Skeletal muscle satellite cell (primary cell): ENCODE measurements around the gene APCDD1L.
"Not testable (repeated sequence)": the region's sequence is repeated elsewhere in the genome, so short reads cannot be mapped to it uniquely, and the experiment has no call there.

Source experiments
- H3K27me3 ChIP-seq: 2 replicates; pipeline ENCODE4 v1.7.0; 2013; ENCODE audit warnings: low read length; ENCODE audit not compliant: control insufficient read depth, insufficient read depth
- H3K36me3 ChIP-seq: 2 replicates; pipeline ENCODE4 v1.7.0; 2013; ENCODE audit warnings: mild to moderate bottlenecking, control low read depth, low read length; ENCODE audit not compliant: insufficient read depth
- H3K4me1 ChIP-seq: 2 replicates; pipeline ENCODE4 v1.7.0; 2013; ENCODE audit warnings: low read length; ENCODE audit not compliant: control insufficient read depth, insufficient read depth
- H3K4me2 ChIP-seq: 2 replicates; pipeline ENCODE4 v1.7.0; 2013; ENCODE audit warnings: mild to moderate bottlenecking, low read length
- H3K4me3 ChIP-seq: 2 replicates; pipeline ENCODE4 v1.7.0; 2013; ENCODE audit warnings: low read length
- H3K9ac ChIP-seq: 2 replicates; pipeline ENCODE4 v1.7.0; 2013; ENCODE audit warnings: mild to moderate bottlenecking, low read depth, low read length, moderate library complexity
- H3K9me3 ChIP-seq: replicated peaks from 2 replicates; pipeline ENCODE4 v1.7.0; 2013; ENCODE audit warnings: mild to moderate bottlenecking, control low read depth, low read length

APCDD1L gene

DNA sequence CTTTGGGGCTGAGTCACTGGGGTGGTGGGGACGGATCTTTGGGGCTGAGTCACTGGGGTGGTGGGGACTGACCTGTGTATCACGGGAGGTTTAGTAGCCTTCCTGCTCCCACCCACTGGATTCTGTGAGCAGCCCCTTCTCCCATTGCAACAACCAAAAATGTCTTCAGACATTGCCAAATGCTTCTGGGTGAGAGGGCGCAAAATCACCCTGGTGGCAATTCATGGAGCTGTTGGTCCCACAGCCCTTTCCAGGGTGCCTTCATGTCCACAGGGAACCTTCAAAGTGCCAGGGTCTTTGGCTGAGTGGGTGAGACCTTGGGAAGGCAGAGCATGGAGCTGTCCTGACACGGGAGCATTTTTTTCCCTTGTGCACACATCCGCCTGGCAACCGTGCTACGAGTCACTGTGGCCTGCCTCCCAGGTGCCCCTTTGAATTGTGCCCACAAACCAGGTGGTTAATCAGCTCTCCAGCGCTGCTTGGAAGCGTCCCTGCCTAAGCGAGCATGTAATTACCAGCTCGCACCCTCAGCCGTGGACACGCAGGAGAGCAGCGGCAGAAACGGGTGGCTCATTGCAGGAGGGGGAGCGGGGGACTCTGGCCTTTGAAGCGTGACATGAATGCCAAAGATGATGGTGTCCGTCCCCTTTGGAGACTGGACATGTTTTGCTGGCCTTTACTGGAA lies 27.4 kb upstream of the APCDD1L start:
- Histone ChIP-seq H3K4me2 (no peak overlapping the region), H3K4me3 (no peak overlapping the region), H3K4me1 (peaks cover 31% of the 10 kb centered on the region), H3K9me3 (no peaks in the 10 kb centered on the region), H3K27me3 (no peaks in the 10 kb centered on the region), H3K9ac (no peak overlapping the region), H3K36me3 (no peaks in the 10 kb centered on the region)

DNA sequence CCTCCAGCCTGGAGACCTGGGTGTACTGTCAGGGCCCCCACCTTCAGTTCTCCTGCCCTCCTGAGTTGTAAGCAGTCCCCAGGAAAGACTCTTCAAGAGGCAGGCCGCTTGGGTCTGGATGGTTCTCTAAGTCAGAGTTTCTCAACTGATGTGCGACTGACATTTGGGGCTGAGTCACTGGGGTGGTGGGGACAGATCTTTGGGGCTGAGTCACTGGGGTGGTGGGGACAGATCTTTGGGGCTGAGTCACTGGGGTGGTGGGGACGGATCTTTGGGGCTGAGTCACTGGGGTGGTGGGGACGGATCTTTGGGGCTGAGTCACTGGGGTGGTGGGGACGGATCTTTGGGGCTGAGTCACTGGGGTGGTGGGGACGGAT lies 26.8 kb upstream of the APCDD1L start:
- not testable (repeated sequence) for H3K4me3 ChIP-seq, H3K36me3 ChIP-seq, H3K27me3 ChIP-seq, H3K4me2 ChIP-seq, H3K9me3 ChIP-seq, H3K9ac ChIP-seq
- H3K4me1 ChIP-seq: peaks cover 26% of the 10 kb centered on the region

DNA sequence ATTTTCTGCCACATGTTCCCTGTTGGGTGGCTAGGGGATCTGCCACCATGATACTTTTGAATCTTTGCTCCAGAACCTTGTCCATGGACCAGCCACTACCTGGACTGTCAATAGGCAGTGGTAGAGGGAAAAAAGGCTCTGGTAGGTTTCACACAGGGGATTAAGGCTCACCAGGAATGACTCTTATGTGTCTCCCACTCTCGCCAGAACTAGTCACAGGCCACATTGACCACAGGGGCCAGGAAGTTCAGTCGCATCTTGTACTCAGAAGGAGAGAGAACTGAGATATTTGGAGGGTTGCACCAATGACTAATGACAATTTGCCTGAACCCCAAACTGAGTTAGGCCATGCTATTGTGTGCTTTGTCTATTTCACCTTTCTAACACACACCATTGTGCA lies 23.6 kb upstream of the APCDD1L start:
- Histone ChIP-seq H3K27me3 (no peaks in the 10 kb centered on the region), H3K4me2 (no peak overlapping the region), H3K4me3 (no peak overlapping the region), H3K9me3 (no peaks in the 10 kb centered on the region), H3K36me3 (no peaks in the 10 kb centered on the region), H3K4me1 (peaks cover 20% of the 10 kb centered on the region), H3K9ac (no peak overlapping the region)

DNA sequence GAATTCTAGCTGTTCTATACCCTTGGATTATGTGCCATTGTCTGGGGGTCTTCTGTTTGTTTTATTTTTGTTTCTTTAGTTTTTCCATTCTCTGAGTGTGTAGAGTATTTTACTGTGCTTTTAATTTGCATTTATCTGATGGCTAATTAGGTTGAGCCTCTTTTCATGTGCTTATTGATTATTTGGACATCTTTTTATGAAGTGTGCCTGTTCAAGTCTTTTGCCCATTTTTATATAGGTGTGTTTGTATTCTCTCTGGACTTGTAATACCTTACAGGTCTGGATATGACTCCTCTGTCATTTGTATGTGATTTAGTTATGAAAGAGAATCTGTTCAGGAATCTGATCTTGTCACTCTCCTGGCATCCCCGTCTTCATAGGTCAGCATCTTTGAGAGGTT lies 22.6 kb upstream of the APCDD1L start:
- Histone ChIP-seq H3K4me3 (no peak overlapping the region), H3K9me3 (no peaks in the 10 kb centered on the region), H3K36me3 (no peaks in the 10 kb centered on the region), H3K4me2 (no peak overlapping the region), H3K9ac (no peak overlapping the region), H3K4me1 (peaks cover 19% of the 10 kb centered on the region), H3K27me3 (no peaks in the 10 kb centered on the region)

DNA sequence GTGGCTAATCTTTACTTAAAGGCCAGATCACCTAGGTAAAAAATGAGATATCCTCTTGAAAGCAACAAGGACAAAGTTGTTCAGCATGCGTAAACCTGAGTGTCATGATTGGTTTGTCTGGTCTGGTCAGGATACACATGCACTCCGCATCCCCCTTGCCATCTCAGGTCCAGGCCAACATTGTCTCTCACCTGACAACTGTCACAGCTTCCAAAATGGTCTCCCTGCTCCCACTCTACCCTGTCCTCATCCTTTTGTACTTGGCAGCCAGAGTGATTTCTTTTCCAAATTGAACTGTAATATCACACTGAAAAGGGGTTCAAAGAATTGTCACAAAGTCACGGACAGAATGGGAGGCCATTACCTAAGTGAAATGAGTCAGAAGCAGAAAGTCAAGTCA lies 21.1 kb upstream of the APCDD1L start:
- Histone ChIP-seq H3K9ac (no peak overlapping the region), H3K9me3 (peaks cover 12% of the 10 kb centered on the region), H3K4me1 (peaks cover 6% of the 10 kb centered on the region), H3K4me2 (no peak overlapping the region), H3K36me3 (no peaks in the 10 kb centered on the region), H3K27me3 (no peaks in the 10 kb centered on the region), H3K4me3 (no peak overlapping the region)

DNA sequence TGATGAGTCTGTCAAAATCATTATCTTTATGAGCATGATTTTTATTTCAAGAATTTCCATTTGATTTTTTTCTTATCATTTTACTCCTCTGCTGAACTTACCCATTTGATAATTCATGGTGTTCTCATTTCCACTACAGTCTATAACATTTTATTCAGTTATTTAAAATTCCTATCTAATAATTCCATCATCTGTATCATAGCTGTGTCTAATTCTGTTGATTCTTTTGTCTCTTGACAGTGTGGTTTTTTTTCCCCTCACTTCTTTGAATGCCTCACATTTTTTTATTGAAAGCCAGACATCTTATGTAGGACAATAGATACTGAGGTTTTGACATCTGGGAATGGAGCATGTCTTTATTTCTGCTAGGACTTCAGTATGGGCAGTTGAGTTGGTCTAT lies 16.5 kb upstream of the APCDD1L start:
- Histone ChIP-seq H3K4me1 (no peaks in the 10 kb centered on the region), H3K4me3 (no peak overlapping the region), H3K9me3 (peaks cover 15% of the 10 kb centered on the region), H3K9ac (no peak overlapping the region), H3K27me3 (no peaks in the 10 kb centered on the region), H3K4me2 (no peak overlapping the region), H3K36me3 (no peaks in the 10 kb centered on the region)

DNA sequence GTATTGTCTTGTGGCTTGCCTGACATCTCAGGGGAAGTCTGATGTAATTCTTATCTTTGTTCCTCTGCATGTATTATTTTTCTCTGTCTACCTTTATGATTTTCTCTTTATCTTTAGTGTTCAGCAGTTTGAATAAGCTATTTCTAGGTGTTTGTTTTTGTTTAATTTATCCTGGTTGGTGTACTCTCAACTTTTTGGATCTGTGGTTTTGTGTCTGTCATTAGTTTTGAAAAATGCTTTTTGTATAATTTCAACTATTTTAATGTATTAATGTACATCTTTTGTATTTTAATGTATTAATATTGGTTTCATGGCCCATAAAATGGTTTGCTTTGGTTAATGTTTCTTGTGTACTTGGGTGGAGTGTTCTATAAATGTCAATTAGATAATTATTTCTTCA lies 15.9 kb upstream of the APCDD1L start:
- Histone ChIP-seq H3K9ac (no peak overlapping the region), H3K27me3 (no peaks in the 10 kb centered on the region), H3K4me2 (no peak overlapping the region), H3K36me3 (no peaks in the 10 kb centered on the region), H3K4me3 (no peak overlapping the region), H3K9me3 (peaks cover 19% of the 10 kb centered on the region), H3K4me1 (no peaks in the 10 kb centered on the region)

DNA sequence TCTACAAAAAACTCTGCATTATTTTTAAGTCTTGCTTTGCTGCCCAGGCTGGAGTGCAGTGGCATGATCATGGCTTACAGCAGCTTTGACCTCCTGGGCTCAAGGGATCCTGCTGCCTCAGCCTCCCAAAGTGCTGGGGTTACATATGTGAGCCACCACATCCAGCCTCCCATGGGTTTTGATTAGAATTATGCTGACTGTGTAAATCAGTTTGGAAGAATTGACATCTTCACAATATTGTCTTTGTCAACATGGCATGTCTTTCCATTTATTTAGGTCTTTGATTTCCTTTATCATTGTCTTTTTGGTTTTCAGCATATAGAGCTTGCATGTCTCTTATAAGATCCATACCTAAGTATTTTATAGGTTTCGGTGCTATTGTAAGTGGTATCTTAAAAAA lies 13.2 kb upstream of the APCDD1L start:
- H3K4me3 ChIP-seq: no peak overlapping the region
- H3K9ac ChIP-seq: no peak overlapping the region
- H3K4me1 ChIP-seq: peaks cover 18% of the 10 kb centered on the region
- H3K4me2 ChIP-seq: no peak overlapping the region
- H3K27me3 ChIP-seq: no peaks in the 10 kb centered on the region
- H3K36me3 ChIP-seq: no peaks in the 10 kb centered on the region
- peaks cover 21% of the 10 kb centered on the region for H3K9me3 ChIP-seq

DNA sequence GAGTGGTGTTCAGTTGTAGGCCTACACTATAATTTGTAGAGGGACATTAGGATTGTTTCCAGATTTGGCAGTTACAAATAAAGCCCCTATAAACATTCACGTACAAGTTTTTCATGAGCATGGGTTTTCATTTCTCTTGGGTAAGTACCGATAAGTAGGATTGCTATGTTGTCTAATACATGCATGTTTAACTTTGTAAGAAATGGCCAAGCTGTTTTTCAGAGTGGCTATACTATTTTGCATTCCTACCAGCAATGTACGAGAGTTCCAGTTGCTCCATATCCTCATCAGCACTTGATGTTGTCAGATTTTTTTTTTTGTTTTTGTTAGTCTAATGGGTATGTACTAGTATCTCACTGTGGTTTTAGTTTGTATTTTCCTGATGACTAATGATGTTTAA lies 11.2 kb upstream of the APCDD1L start:
- Histone ChIP-seq H3K27me3 (no peaks in the 10 kb centered on the region), H3K9ac (no peak overlapping the region), H3K4me3 (no peak overlapping the region), H3K36me3 (no peaks in the 10 kb centered on the region), H3K4me1 (peaks cover 22% of the 10 kb centered on the region), H3K9me3 (peaks cover 10% of the 10 kb centered on the region), H3K4me2 (no peak overlapping the region)

DNA sequence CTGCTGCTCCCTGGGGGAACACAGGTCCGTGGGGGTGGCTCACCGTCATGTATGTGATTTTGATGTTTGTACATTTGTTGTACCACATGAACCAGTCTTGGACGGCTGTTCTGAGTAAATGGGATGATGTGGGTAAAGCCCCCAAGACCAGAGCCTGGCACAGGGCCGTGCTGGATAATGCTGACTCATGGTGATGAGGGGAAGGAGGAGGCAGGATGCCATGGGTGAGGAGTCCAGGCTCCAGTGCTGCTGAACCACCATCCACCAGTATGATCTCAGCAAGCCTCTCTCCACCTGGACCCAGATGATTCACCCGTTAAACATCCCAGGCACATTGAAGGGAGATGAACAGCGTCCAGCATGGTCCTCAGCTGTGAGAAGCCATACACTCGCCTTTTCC lies 9.6 kb upstream of the APCDD1L start:
- H3K9ac ChIP-seq: no peak overlapping the region
- no peaks in the 10 kb centered on the region for H3K36me3 ChIP-seq
- no peak overlapping the region for H3K4me2 ChIP-seq
- H3K27me3 ChIP-seq: no peaks in the 10 kb centered on the region
- peaks cover 22% of the 10 kb centered on the region for H3K4me1 ChIP-seq
- peaks cover 5% of the 10 kb centered on the region for H3K9me3 ChIP-seq
- H3K4me3 ChIP-seq: no peak overlapping the region

DNA sequence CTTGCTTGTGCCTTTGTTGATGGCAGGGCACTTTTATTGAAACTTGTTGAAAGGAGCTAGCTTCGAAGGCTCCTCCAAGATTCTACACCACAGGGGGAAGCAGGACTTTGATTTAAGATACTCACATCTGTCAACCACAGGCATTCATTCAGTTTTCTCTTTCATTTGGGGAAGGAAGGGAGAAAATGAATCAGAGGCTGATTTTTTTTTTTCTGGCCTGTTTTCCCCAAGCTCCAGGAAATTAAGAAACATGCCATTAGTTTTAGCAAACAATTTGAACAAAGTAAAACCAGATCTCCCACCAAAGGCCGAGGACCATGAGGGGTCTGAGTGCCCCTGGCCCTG lies 8.7 kb upstream of the APCDD1L start:
- Histone ChIP-seq H3K4me1 (peaks cover 22% of the 10 kb centered on the region), H3K4me2 (no peak overlapping the region), H3K9ac (no peak overlapping the region), H3K4me3 (no peak overlapping the region), H3K36me3 (no peaks in the 10 kb centered on the region), H3K27me3 (no peaks in the 10 kb centered on the region), H3K9me3 (peaks cover 5% of the 10 kb centered on the region)

DNA sequence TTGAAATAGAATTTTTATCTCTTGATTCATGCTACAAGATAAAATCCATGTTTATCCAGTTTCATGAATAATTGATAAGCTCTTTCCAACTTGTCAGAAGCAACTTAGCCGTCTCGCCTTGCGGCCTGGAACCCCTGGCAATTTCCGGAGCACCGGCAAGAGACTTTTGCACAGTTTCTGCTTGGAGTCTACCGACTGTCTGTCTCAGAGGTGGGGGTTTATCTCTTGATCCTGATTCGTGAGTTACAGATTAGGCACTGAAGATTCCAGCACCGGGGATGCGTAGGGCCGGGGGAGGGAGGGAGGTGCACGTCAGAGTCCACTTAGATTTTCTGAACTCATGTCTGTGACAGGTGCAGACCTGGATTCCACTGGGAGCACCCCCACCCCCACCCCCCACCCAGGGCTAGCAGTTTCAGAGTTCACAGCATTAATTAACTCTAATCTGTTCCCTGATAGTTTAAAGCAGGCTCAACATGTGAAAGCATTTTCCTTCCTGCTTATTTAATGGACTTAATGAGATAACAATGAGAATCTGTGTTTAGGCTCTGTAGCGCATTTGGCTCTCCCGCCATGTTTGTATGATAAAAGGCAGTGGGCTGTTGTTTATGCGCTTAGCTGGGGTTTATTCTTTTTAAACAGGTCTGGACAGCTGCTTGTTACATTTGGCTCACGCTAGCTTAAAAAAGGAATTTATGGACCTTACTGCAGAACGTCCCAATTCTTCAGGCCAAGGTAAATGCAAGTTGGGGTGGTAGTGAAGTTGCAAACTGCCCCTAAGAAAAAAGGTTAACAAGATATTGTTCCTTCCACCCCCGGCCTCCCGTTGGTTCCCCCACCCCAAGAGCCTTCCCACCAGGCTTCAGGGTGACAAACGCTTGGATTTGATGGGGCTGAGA lies 8.1 kb upstream of the APCDD1L start:
- Histone ChIP-seq H3K9ac (no peak overlapping the region), H3K4me3 (no peak overlapping the region), H3K4me1 (peaks cover 22% of the 10 kb centered on the region), H3K27me3 (no peaks in the 10 kb centered on the region), H3K9me3 (peaks cover 5% of the 10 kb centered on the region), H3K4me2 (no peak overlapping the region), H3K36me3 (no peaks in the 10 kb centered on the region)
